Measurements from ENCODE around the gene CACTIN. TPM values are rescaled to one million over a fixed set of nuclear protein-coding genes. Genes with fewer than 3 reads are reported as not detected.

Gene CACTIN
- total RNA-seq, 1 experiment from 2014 or later: 33.2 TPM

DNA sequence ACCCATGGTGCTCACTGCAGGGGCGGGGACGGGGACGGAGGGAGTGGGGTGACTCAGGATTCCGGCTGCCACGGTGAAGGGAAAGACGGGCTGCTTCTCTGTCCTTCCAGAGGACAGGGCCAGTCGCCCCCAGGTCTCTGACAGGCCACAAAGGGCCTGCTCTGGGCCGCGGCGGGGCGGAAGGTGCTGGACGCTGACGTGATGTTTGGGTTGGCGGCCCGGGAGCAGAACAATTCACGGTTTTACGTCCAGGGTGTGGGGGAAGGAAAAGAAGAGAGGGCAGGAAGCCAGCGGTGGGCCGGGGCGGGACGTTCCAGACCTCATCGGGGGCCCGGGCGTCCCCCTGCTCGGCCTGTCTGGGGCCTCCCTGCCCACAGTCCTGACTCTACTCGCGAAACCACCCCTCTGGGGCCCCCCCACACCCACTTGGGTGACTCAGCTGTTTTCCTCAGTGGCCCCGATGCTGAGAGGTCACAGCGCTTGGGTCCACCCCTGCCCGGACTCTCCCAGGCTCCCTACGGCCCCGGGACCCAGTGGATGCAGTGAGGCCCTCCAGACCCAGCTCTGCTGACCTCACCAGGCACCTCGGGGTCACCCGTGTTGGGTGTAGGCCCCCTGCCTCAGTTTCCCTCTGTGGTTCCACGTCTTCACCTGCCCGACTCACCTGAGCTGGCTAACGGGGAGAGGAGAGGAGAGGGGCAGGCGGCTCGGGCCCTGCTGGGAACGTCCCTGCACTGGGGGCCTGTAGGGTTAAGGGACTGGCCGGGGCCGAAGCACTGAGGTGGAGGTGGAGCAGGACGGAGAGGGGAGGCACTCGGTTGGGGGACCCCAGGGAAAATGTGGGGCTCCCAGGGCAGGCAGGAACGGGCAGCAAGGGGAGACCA lies 44.4 kb upstream of the CACTIN start:
- H3K4me3 ChIP-seq (replicated peaks in 1 of 2; ENCODE audit: low read depth in 1 of 2, low read length in 2 of 2): no peak overlapping the region
- no peaks in the 10 kb centered on the region for H3K9me2 ChIP-seq (ENCODE audit: insufficient read depth)
- no TSS peak for BruUV-seq (replicated peaks)
- TF ChIP-seq TCF7L2 (IDR thresholded peaks at IDR 0.05; ENCODE audit: borderline replicate concordance, extremely low read depth, insufficient read depth, insufficient read length) (no peak), RAD21 (IDR thresholded peaks at IDR 0.05; ENCODE audit: low read depth) (no peak), SIN3A (IDR thresholded peaks at IDR 0.05; ENCODE audit: low read depth) (no peak), SP1 (IDR thresholded peaks at IDR 0.05; ENCODE audit: low read depth) (no peak), ELF1 (IDR thresholded peaks at IDR 0.05; ENCODE audit: borderline replicate concordance, low read depth) (no peak), SRF (IDR thresholded peaks at IDR 0.05; ENCODE audit: low read depth) (no peak), EZH2 (IDR thresholded peaks at IDR 0.05) (no peak), YY1 (IDR thresholded peaks at IDR 0.05; ENCODE audit: extremely low read depth, insufficient replicate concordance, low read depth, low read length) (no peak)
- TF ChIP-seq, protein P1, sequence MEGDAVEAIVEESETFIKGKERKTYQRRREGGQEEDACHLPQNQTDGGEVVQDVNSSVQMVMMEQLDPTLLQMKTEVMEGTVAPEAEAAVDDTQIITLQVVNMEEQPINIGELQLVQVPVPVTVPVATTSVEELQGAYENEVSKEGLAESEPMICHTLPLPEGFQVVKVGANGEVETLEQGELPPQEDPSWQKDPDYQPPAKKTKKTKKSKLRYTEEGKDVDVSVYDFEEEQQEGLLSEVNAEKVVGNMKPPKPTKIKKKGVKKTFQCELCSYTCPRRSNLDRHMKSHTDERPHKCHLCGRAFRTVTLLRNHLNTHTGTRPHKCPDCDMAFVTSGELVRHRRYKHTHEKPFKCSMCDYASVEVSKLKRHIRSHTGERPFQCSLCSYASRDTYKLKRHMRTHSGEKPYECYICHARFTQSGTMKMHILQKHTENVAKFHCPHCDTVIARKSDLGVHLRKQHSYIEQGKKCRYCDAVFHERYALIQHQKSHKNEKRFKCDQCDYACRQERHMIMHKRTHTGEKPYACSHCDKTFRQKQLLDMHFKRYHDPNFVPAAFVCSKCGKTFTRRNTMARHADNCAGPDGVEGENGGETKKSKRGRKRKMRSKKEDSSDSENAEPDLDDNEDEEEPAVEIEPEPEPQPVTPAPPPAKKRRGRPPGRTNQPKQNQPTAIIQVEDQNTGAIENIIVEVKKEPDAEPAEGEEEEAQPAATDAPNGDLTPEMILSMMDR (IDR thresholded peaks at IDR 0.05 in 2 of 3, conservative IDR thresholded peaks at IDR 0.05 in 1 of 3; ENCODE audit: borderline replicate concordance in 1 of 3, insufficient read depth in 1 of 3, low read depth in 2 of 3, low read length in 2 of 3): no peak
- no peaks in the 10 kb centered on the region for H3K9me3 ChIP-seq (ENCODE audit: control insufficient read depth in 1 of 2, insufficient read depth in 1 of 2, low read depth in 1 of 2, low read length in 2 of 2)
- H3K9ac ChIP-seq (ENCODE audit: low read length): no peak overlapping the region
- H3K79me2 ChIP-seq (ENCODE audit: insufficient read depth, low read length): no peaks in the 10 kb centered on the region
- no peaks in the 10 kb centered on the region for H3K27me3 ChIP-seq (ENCODE audit: insufficient read depth, low read length)
- no peaks in the 10 kb centered on the region for H4K20me1 ChIP-seq (ENCODE audit: insufficient read depth)
- H3K27ac ChIP-seq (ENCODE audit: low read depth, low read length): no peak overlapping the region
- ChIA-PET RAD21 (ENCODE audit: low non-redundant PET in 1 of 2, low total read pairs in 2 of 2, uncharacterized antibody in 2 of 2, unreplicated experiment in 2 of 2) (no interaction called here), CTCF (no interaction called here), POLR2A (no interaction called here)
- ATAC-seq (no peak), DNase-seq (ENCODE audit: low read depth, low spot score) (no peak)
- no peaks in the 10 kb centered on the region for H3K4me1 ChIP-seq (ENCODE audit: control insufficient read depth in 1 of 2, insufficient read depth in 2 of 2, low read length in 2 of 2)
- H3K36me3 ChIP-seq (ENCODE audit: control insufficient read depth in 1 of 2, insufficient read depth in 2 of 2, low read length in 2 of 2): no peaks in the 10 kb centered on the region
- intact Hi-C loops (cut with micrococcal nuclease): no loop called here
- no peak overlapping the region for H3K4me2 ChIP-seq (ENCODE audit: low read length)
- H2AFZ ChIP-seq (ENCODE audit: low read depth, low read length, poor library complexity, severe bottlenecking): no peak overlapping the region
